SK-N-SH treated with all-trans-retinoic acid at 6 μM for 48 hours (cell line): ENCODE data around the gene MYH8.

ENCODE experiments used
- ATAC-seq: fragments of 200-7000 bp; cut with Tn5 transposase; 3 replicates; pipeline ENCODE4 v1.9.1; 2020; ENCODE audit warnings: mild to moderate bottlenecking, moderate library complexity
- ARNTL ChIP-seq: fragments of 450-650 bp; formaldehyde crosslinking; IDR thresholded peaks from 2 replicates; pipeline ENCODE4 v1.5.0; 2020; ENCODE audit warnings: low read depth, mild to moderate bottlenecking, moderate library complexity, borderline replicate concordance
- BACH2 ChIP-seq: fragments of 250-450 bp; sonication (Bioruptor Pico); IDR thresholded peaks from 2 replicates; pipeline ENCODE4 v1.9.0; 2021; ENCODE audit warnings: mild to moderate bottlenecking, borderline replicate concordance
- CSDC2 ChIP-seq: fragments of 250-450 bp; sonication (Bioruptor Pico); IDR thresholded peaks from 2 replicates; pipeline ENCODE4 v1.5.0; 2020; ENCODE audit warnings: mild to moderate bottlenecking, moderate library complexity
- GLIS3 ChIP-seq: fragments of 250-450 bp; sonication (Bioruptor Pico); IDR thresholded peaks from 2 replicates; pipeline ENCODE4 v1.5.0; 2020; ENCODE audit warnings: mild to moderate bottlenecking, moderate library complexity
- ISL1 ChIP-seq: fragments of 250-450 bp; sonication (Bioruptor Pico); IDR thresholded peaks from 2 replicates; pipeline ENCODE4 v2.1.2; 2022; ENCODE audit warnings: mild to moderate bottlenecking, moderate library complexity
- OSR1 ChIP-seq: fragments of 250-450 bp; sonication (Bioruptor Pico); IDR thresholded peaks from 2 replicates; pipeline ENCODE4 v1.8.0; 2022; ENCODE audit warnings: moderate library complexity, mild to moderate bottlenecking, inconsistent platforms
- PPARA ChIP-seq: fragments of 250-450 bp; sonication (Bioruptor Pico); IDR thresholded peaks from 2 replicates; pipeline ENCODE4 v1.5.0; 2020; ENCODE audit warnings: mild to moderate bottlenecking, borderline replicate concordance
- RARB ChIP-seq: fragments of 250-450 bp; sonication (Bioruptor Pico); IDR thresholded peaks from 2 replicates; pipeline ENCODE4 v1.8.0; 2021; ENCODE audit warnings: mild to moderate bottlenecking, moderate library complexity
- SNAI2 ChIP-seq: fragments of 250-450 bp; sonication (Bioruptor Pico); IDR thresholded peaks from 2 replicates; pipeline ENCODE4 v1.5.0; 2020; ENCODE audit warnings: mild to moderate bottlenecking, moderate library complexity
- TCF4 ChIP-seq: fragments of 250-450 bp; sonication (Bioruptor Pico); IDR thresholded peaks from 2 replicates; pipeline ENCODE4 v1.8.0; 2021; ENCODE audit warnings: mild to moderate bottlenecking, moderate library complexity, borderline replicate concordance
- ZC3H10 ChIP-seq: fragments of 250-450 bp; sonication (Bioruptor Pico); IDR thresholded peaks from 2 replicates; pipeline ENCODE4 v1.5.1; 2021; ENCODE audit warnings: mild to moderate bottlenecking, moderate library complexity
- ZFP30 ChIP-seq: fragments of 450-650 bp; formaldehyde crosslinking; IDR thresholded peaks from 2 replicates; pipeline ENCODE4 v1.5.0; 2022; ENCODE audit warnings: mild to moderate bottlenecking, moderate library complexity
- ZNF565 ChIP-seq: fragments of 450-650 bp; formaldehyde crosslinking; conservative IDR thresholded peaks from 2 replicates; pipeline ENCODE4 v1.5.0; 2020; ENCODE audit warnings: low read depth, mild to moderate bottlenecking, moderate library complexity
- ZNF70 ChIP-seq: fragments of 450-650 bp; formaldehyde crosslinking; IDR thresholded peaks from 2 replicates; pipeline ENCODE4 v1.5.0; 2020; ENCODE audit warnings: mild to moderate bottlenecking, moderate library complexity
- ZNF8 ChIP-seq: fragments of 450-650 bp; formaldehyde crosslinking; IDR thresholded peaks from 2 replicates; pipeline ENCODE4 v1.5.0; 2020; ENCODE audit warnings: mild to moderate bottlenecking, moderate library complexity
- TF ChIP-seq, protein P1 (sequence below): fragments of 250-450 bp; sonication (Bioruptor Pico); IDR thresholded peaks from 2 replicates; pipeline ENCODE4 v1.8.0; 2021; ENCODE audit warnings: low read depth, mild to moderate bottlenecking, moderate library complexity, borderline replicate concordance
- TF ChIP-seq, protein P2 (sequence below): fragments of 250-450 bp; sonication (Bioruptor Pico); IDR thresholded peaks from 2 replicates; pipeline ENCODE4 v1.5.0; 2020; ENCODE audit warnings: mild to moderate bottlenecking, moderate library complexity
- TF ChIP-seq, protein P3 (sequence below): fragments of 250-450 bp; sonication (Bioruptor Pico); IDR thresholded peaks from 2 replicates; pipeline ENCODE4 v1.8.0; 2020; ENCODE audit warnings: mild to moderate bottlenecking, moderate library complexity, borderline replicate concordance
- TF ChIP-seq, protein P4 (sequence below): fragments of 250-450 bp; sonication (Bioruptor Pico); IDR thresholded peaks from 2 replicates; pipeline ENCODE4 v1.5.1; 2021; ENCODE audit warnings: mild to moderate bottlenecking, moderate library complexity
- TF ChIP-seq, protein P5 (sequence below): fragments of 250-450 bp; sonication (Bioruptor Pico); IDR thresholded peaks from 2 replicates; pipeline ENCODE4 v1.5.1; 2020; ENCODE audit warnings: low read depth, mild to moderate bottlenecking, moderate library complexity

Gene MYH8

DNA sequence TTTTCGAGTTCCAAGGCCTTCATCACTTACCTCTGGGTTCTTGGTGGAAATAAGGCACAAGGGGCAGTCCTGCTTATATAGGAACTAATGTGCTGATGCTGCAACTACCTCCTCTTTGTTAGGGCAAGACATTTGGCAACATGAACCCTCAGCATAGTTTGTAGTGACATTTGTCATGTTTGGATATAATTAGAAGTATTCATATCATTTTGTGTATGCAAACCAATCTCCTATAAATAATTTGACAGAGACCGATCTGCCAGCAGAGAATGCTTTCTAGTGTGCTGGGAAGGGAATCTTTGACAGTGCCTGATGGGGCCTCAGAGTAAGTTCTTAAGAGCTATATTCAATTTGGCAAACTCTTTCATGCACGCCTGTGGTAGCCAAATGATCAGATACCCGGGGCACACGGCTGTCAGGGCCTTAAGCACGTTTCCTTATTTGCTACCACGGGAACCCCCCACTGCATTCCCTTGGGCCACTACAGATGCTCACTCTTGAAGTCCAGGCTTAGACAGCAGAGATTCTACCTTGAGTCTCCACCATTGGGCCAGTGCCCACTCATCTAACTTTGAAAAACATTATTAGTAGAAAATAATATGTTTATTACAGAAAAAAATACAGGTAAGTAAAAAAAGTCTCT is at the start of gene MYH8:
Gene MYH8 (minus strand): TSS at position 51 of the 643 bp plus-strand sequence. CDS start 1,723 bp downstream, outside the sequence.
- no peak for ATAC-seq
- TF ChIP-seq ZNF565 (CRISPR knock-in tag): no peak
- no peak for TF ChIP-seq ISL1 (CRISPR knock-in tag)
- no peak for TF ChIP-seq ZC3H10 (CRISPR knock-in tag)
- no peak for TF ChIP-seq ZNF8 (CRISPR knock-in tag)
- TF ChIP-seq BACH2 (CRISPR knock-in tag): no peak
- TF ChIP-seq, protein P1, sequence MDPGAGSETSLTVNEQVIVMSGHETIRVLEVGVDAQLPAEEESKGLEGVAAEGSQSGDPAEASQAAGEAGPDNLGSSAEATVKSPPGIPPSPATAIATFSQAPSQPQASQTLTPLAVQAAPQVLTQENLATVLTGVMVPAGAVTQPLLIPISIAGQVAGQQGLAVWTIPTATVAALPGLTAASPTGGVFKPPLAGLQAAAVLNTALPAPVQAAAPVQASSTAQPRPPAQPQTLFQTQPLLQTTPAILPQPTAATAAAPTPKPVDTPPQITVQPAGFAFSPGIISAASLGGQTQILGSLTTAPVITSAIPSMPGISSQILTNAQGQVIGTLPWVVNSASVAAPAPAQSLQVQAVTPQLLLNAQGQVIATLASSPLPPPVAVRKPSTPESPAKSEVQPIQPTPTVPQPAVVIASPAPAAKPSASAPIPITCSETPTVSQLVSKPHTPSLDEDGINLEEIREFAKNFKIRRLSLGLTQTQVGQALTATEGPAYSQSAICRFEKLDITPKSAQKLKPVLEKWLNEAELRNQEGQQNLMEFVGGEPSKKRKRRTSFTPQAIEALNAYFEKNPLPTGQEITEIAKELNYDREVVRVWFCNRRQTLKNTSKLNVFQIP (CRISPR knock-in tag): no peak
- no peak for TF ChIP-seq RARB (CRISPR knock-in tag)
- no peak for TF ChIP-seq PPARA (CRISPR knock-in tag)
- no peak for TF ChIP-seq ZNF70 (CRISPR knock-in tag)
- no peak for TF ChIP-seq TCF4 (CRISPR knock-in tag)
- no peak for TF ChIP-seq SNAI2 (CRISPR knock-in tag)
- TF ChIP-seq ARNTL (CRISPR knock-in tag): no peak
- TF ChIP-seq, protein P2, sequence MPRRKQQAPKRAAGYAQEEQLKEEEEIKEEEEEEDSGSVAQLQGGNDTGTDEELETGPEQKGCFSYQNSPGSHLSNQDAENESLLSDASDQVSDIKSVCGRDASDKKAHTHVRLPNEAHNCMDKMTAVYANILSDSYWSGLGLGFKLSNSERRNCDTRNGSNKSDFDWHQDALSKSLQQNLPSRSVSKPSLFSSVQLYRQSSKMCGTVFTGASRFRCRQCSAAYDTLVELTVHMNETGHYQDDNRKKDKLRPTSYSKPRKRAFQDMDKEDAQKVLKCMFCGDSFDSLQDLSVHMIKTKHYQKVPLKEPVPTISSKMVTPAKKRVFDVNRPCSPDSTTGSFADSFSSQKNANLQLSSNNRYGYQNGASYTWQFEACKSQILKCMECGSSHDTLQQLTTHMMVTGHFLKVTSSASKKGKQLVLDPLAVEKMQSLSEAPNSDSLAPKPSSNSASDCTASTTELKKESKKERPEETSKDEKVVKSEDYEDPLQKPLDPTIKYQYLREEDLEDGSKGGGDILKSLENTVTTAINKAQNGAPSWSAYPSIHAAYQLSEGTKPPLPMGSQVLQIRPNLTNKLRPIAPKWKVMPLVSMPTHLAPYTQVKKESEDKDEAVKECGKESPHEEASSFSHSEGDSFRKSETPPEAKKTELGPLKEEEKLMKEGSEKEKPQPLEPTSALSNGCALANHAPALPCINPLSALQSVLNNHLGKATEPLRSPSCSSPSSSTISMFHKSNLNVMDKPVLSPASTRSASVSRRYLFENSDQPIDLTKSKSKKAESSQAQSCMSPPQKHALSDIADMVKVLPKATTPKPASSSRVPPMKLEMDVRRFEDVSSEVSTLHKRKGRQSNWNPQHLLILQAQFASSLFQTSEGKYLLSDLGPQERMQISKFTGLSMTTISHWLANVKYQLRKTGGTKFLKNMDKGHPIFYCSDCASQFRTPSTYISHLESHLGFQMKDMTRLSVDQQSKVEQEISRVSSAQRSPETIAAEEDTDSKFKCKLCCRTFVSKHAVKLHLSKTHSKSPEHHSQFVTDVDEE (CRISPR knock-in tag): no peak
- TF ChIP-seq, protein P3, sequence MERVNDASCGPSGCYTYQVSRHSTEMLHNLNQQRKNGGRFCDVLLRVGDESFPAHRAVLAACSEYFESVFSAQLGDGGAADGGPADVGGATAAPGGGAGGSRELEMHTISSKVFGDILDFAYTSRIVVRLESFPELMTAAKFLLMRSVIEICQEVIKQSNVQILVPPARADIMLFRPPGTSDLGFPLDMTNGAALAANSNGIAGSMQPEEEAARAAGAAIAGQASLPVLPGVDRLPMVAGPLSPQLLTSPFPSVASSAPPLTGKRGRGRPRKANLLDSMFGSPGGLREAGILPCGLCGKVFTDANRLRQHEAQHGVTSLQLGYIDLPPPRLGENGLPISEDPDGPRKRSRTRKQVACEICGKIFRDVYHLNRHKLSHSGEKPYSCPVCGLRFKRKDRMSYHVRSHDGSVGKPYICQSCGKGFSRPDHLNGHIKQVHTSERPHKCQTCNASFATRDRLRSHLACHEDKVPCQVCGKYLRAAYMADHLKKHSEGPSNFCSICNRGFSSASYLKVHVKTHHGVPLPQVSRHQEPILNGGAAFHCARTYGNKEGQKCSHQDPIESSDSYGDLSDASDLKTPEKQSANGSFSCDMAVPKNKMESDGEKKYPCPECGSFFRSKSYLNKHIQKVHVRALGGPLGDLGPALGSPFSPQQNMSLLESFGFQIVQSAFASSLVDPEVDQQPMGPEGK (CRISPR knock-in tag): no peak
- TF ChIP-seq GLIS3 (CRISPR knock-in tag): no peak

DNA sequence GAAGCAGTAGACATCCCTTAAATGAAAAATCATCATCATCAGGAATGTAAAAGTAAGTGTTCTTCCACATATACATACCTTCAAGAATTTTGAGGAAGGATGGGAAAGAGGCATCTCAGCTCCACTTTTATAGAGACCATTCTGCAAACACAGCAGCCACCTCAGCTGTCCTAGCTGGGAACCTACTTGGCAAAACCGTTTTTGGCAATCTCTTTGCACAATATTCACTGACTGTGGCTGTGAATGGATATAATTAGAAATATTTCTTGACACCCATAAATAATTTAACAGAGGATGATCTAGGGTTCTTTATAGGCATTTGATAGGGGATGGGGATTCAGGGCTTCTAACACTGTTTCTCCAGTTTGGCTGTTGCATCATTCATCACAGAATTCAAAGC is 47.7 kb upstream of the MYH8 start, which contains the start of gene MYH4:
Gene MYH4 (minus strand): TSS at position 101 of the 400 bp plus-strand sequence. CDS start 2,814 bp downstream, outside the sequence.
- TF ChIP-seq, protein P4, sequence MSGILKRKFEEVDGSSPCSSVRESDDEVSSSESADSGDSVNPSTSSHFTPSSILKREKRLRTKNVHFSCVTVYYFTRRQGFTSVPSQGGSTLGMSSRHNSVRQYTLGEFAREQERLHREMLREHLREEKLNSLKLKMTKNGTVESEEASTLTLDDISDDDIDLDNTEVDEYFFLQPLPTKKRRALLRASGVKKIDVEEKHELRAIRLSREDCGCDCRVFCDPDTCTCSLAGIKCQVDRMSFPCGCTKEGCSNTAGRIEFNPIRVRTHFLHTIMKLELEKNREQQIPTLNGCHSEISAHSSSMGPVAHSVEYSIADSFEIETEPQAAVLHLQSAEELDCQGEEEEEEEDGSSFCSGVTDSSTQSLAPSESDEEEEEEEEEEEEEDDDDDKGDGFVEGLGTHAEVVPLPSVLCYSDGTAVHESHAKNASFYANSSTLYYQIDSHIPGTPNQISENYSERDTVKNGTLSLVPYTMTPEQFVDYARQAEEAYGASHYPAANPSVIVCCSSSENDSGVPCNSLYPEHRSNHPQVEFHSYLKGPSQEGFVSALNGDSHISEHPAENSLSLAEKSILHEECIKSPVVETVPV: no peak
- TF ChIP-seq PPARA (CRISPR knock-in tag) (no peak), ZFP30 (CRISPR knock-in tag) (no peak), OSR1 (CRISPR knock-in tag) (no peak), GLIS3 (CRISPR knock-in tag) (no peak), ARNTL (CRISPR knock-in tag) (no peak), ZNF70 (CRISPR knock-in tag) (no peak), SNAI2 (CRISPR knock-in tag) (no peak), ZNF565 (CRISPR knock-in tag) (no peak)
- TF ChIP-seq, protein P5, sequence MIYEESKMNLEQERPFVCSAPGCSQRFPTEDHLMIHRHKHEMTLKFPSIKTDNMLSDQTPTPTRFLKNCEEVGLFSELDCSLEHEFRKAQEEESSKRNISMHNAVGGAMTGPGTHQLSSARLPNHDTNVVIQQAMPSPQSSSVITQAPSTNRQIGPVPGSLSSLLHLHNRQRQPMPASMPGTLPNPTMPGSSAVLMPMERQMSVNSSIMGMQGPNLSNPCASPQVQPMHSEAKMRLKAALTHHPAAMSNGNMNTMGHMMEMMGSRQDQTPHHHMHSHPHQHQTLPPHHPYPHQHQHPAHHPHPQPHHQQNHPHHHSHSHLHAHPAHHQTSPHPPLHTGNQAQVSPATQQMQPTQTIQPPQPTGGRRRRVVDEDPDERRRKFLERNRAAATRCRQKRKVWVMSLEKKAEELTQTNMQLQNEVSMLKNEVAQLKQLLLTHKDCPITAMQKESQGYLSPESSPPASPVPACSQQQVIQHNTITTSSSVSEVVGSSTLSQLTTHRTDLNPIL (CRISPR knock-in tag): no peak
- TF ChIP-seq, all 23 proteins: peak for 0
- no peak for ATAC-seq

DNA sequence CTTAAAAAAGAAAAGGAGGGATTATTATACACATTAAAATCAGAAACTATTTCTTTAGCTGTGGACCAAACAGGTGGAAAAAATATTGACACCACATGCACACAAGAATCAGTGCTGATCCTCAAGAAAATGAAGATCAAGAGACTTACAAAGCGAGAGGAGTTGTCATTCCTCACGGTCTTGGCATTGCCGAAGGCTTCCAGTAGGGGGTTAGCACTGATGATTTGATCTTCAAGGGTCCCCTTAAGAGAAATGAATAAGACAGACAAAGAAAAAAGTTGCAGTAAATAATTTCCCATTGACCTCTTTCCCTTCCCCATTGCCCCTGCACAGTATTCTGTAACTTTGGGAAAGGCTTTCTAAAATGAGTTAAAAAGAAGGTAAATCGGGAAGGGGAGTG is 41.7 kb upstream of the MYH8 start:
- no peak for ATAC-seq
- no peak for TF ChIP-seq GLIS3 (CRISPR knock-in tag)
- TF ChIP-seq RARB (CRISPR knock-in tag): no peak
- TF ChIP-seq TCF4 (CRISPR knock-in tag): no peak
- no peak for TF ChIP-seq ISL1 (CRISPR knock-in tag)
- TF ChIP-seq, protein P4: no peak
- TF ChIP-seq, protein P1 (CRISPR knock-in tag): no peak
- TF ChIP-seq, protein P2 (CRISPR knock-in tag): no peak
- no peak for TF ChIP-seq CSDC2 (CRISPR knock-in tag)
